HG02759 (cell line): Measurements from ENCODE around the gene CPA5.

ENCODE experiments used
- ATAC-seq: cut with Tn5 transposase; IDR thresholded peaks from one replicate; pipeline ENCODE4 v1.9.1; 2021; ENCODE audit warnings: mild to moderate bottlenecking, moderate library complexity; ENCODE audit not compliant: unreplicated experiment

CPA5 gene

GRCh38 chr7:130377178-130377577 is 32.6 kb downstream of the CPA5 start:
- no peak for ATAC-seq

- no peak for ATAC-seq
Measured at GRCh38 chr7:130379019-130379418, 34.4 kb downstream of the CPA5 start.

- ATAC-seq, result no peak
Measured at GRCh38 chr7:130379532-130379920, 34.9 kb downstream of the CPA5 start.

GRCh38 chr7:130379921-130380860 is 35.6 kb downstream of the CPA5 start, which contains the start of gene CPA1:
Gene CPA1, plus strand, starts transcription at chr7:130380494. Its CDS starts 27 bp downstream, at chr7:130380521.
- no peak for ATAC-seq

- no peak for ATAC-seq
Measured at GRCh38 chr7:130380861-130381455, 36.3 kb downstream of the CPA5 start.

DNA sequence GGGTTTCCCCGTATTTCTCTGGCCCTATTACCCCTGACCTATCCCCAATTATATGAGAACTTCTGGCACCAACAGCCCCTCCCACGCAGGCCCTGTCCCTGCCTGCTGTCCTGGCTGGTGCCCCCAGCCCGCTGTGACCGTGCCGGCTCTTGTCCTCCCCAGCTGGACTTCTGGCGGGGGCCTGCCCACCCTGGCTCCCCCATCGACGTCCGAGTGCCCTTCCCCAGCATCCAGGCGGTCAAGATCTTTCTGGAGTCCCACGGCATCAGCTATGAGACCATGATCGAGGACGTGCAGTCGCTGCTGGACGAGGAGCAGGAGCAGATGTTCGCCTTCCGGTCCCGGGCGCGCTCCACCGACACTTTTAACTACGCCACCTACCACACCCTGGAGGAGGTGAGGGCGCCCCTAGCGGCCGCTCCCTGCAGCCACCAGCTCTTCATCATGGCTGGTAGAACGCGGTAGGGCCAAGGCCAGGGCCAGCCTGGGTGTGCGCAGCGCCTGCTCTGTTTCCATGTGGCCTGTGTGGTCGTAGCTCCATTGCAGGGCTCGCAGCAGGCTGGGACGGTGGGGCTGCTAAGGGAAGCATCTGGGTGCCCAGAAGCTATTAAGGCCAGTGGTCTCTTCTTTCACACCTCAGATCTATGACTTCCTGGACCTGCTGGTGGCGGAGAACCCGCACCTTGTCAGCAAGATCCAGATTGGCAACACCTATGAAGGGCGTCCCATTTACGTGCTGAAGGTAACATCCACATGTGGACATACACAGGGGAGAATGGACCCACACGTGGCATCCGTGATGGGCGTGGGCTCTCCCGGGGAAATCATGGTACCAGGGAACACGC is 37.1 kb downstream of the CPA5 start:
- no peak for ATAC-seq

- no peak for ATAC-seq
Measured at GRCh38 chr7:130383187-130383980, 38.8 kb downstream of the CPA5 start.

GRCh38 chr7:130384371-130384801 is 39.8 kb downstream of the CPA5 start:
- no peak for ATAC-seq

DNA sequence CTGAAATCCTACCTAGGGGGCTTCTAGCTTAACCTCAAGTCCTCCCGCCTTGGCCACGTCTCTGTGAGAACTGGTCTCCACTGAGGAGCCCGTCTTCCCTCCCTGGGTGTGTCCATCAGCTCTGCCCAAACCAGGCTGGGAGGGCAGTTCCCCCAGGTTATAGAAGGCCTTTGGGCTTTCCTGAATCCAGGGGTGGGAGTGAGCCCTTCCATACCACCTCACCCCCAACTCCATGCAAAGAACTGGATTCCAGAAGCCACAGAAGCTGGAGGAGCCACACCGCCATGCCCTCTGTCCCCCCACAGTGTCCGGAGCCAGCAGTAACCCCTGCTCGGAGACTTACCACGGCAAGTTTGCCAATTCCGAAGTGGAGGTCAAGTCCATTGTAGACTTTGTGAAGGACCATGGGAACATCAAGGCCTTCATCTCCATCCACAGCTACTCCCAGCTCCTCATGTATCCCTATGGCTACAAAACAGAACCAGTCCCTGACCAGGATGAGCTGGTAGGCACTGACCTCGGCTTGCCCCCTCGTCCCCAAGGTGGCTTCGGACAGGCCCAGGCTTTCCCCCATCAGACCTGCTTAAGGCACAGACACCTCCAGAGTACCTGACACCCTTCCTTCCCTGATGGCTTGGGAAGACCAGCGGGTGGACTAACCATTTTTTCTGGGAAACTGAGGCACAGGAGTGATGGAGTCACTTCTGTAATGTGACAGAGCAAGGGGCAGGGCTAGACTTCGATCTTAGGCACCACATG is 40.4 kb downstream of the CPA5 start:
- ATAC-seq, result no peak

DNA sequence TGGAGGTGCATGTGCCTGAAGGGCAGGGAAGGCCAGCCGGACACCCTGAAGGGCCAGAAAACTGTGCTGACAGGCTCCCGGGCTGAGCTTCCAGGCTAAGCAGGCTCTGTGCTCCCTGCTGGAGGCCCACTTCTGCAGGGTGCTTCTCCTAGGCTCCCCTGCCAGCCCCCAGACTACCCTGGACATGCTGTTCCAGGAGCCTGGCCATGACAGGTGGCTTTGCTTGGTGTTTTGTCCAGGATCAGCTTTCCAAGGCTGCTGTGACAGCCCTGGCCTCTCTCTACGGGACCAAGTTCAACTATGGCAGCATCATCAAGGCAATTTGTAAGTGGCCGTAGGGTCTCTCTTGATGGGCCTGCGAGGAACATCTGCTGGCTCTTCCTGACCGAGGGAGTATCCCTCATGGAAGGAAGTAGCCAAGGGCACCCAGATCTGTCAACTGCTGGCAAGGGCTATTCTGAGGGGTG is 41.0 kb downstream of the CPA5 start:
- no peak for ATAC-seq

GRCh38 chr7:130386876-130387275 is 42.3 kb downstream of the CPA5 start:
- ATAC-seq, result no peak

DNA sequence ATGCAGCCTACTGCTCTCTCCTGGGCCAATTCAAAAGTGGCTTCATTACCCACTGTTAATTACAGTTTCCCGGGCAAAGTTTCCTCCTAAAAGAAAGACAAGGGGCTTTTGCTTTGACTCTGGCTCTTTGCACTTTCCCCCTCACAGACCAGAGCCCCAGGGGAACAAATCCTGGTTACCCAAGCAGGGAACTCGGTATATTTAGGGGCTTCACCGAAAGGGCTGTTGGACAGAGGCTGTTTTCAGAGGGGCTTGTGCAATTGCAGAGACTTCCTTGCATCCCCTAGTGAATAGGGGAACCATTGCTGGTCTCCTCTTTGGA is 42.7 kb downstream of the CPA5 start:
- ATAC-seq, result no peak

DNA sequence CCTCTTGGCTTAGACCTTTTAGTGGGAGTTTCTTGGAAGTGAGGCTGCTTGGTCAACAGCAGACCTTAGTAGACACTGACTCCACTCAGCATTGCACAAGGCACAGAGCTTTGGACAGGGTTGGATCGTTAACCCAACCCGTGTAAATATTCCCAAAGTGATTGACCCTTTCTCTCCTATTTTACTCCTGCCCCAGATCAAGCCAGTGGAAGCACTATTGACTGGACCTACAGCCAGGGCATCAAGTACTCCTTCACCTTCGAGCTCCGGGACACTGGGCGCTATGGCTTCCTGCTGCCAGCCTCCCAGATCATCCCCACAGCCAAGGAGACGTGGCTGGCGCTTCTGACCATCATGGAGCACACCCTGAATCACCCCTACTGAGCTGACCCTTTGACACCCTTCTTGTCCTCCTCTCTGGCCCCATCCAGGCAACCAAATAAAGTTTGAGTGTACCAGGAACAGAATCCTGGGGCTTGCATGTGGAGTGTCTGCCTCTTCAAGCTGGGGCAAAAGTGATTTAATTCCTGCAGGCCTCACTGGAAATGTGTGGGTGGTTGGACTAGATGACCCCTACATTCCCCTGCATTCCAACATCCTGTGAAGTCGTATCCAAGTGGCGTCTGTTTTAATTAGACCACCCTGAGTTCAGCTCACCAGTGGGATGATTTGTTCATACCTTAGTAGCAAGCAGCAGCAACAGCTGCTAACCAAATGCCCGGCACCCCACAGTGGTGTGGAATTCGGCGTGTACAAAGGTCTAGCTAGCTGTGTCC is 43.2 kb downstream of the CPA5 start:
- no peak for ATAC-seq

DNA sequence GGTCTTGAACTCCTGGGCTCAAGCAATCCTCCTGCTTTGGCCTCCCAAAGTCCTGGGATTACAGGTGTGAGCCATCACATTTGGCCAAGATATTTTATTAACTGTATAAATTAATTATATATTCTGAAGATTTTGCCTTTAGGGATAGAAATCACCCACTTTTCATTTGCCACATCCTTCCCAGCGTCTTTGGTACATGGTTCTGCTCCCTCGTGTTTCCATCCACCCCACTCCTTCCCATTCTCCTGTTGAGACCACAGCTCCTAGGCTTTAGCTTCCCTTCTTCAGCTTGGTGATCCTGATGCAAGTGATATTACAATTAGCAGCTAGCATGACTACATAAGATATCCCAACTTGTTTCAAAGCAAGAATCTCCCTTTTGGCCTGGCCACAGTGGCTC is 44.1 kb downstream of the CPA5 start:
- no peak for ATAC-seq

GRCh38 chr7:130390486-130390885 is 45.9 kb downstream of the CPA5 start:
- ATAC-seq, result no peak

GRCh38 chr7:130393101-130393561 is 48.5 kb downstream of the CPA5 start:
- no peak for ATAC-seq

DNA sequence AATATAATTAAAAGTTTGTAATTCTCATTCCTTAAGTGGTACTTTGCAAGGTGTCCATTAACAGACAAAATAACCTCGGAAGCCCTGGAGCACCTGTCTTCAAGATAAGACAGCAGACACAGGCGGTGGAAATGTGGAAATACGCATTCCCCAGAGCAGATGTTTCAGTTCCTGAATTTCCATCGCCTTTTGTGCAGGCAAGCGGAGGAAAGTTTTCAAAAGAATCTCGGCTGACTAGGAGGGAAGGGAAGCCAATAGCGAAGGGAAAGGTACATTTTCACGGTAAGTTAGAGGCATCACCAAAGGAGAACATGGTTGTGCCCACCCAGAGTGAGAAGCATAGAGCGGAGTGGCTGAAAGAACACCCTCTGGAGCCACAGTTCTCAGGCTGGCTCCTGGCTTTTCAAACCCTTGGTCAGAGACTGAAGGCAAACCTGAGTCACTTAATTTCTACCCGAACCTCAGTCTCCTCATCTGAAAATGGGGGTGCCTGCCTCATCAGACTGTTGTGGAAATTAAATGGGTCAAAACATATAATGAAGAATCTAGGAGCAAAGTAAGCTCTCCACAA is 49.3 kb downstream of the CPA5 start:
- ATAC-seq, result no peak

DNA sequence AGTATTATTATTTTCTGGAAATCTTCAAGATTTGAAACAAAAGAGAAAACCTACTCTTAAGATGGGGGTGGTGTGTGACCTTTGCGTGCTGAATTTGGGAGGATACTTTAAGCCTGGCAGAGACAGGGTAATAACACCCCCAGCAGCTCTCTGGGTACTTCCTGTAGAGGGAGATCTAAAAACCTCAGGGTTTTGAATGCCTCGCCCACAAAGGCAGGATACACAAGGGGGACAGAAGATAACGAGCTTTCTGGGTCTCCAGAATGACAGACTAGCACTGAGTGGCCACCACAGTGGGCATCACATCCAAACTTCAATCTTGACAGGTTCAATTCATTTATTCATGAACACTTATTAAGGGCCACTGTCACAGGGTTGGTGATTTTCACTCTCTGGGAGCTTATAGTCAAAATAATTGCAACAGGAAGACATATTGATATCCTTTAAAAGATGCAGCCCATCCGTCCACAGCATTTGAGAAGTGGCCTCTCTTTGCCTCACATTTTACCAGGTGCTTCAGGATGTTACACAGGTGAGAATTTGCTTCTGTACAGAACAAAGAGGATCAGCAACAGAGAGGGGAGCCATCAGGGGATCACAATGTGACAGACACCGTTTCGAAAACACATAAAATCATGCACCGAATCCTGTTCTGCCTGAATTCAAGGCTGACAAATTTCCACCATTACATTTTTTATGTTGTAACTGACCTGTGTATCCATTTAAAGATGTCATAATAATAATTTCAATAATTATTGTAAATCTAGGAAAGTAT is 50.0 kb downstream of the CPA5 start:
- no peak for ATAC-seq
